Measurements from ENCODE around the gene KIF9. TPM values are rescaled to one million over a fixed set of nuclear protein-coding genes. Genes with fewer than 3 reads are reported as not detected.
"Not testable (repeated sequence)": the region's sequence is repeated elsewhere in the genome, so short reads cannot be mapped to it uniquely, and the experiment has no call there.

Gene KIF9
- total and polyA plus RNA-seq, 11 donors, result 5.2 to 19.2 (median 8.7) TPM

DNA sequence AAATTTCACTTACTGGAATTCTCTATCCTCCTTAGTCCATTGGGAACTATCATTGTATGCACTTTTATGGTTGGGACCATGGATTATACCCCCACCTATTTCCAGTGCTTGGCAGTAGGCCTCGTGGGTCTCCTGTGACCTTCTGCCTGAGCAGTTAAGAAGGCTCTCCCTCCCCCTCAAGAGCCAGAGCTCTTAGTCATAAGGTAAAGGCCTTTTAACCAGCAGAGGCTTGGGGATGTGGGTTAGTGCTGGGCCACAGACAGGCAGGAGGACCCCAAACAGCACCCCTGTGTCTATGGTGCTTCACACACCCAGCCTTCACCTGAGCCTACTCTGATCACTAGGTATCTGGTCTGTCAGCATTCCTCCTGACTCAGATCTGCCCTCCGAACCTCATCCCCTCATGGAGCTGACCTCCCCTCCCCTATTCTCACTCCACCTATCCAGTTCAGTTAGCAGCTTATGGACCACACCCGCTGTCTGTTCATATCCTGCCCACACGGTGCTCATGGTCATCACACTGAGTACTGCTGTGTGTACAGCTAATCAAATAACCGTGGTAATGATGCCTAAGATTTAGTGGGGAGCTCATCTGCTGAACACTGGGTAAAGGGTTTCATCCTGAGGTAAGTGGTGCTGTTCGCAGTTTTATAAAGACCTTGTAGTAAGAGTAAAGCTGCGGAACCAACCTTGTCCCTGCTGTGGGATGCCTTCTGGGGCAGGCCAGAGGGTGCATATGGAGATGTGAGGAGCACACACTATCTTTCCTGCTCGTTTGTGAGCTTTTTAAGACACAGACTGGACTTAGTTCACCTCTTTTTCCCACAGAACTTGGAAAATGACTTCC lies 41.1 kb upstream of the KIF9 start:
- WGBS, 4 donors, result 73 to 83% (median 79%) methylated on average over 8 of the region's 8 CpGs
- TF ChIP-seq, protein P1, sequence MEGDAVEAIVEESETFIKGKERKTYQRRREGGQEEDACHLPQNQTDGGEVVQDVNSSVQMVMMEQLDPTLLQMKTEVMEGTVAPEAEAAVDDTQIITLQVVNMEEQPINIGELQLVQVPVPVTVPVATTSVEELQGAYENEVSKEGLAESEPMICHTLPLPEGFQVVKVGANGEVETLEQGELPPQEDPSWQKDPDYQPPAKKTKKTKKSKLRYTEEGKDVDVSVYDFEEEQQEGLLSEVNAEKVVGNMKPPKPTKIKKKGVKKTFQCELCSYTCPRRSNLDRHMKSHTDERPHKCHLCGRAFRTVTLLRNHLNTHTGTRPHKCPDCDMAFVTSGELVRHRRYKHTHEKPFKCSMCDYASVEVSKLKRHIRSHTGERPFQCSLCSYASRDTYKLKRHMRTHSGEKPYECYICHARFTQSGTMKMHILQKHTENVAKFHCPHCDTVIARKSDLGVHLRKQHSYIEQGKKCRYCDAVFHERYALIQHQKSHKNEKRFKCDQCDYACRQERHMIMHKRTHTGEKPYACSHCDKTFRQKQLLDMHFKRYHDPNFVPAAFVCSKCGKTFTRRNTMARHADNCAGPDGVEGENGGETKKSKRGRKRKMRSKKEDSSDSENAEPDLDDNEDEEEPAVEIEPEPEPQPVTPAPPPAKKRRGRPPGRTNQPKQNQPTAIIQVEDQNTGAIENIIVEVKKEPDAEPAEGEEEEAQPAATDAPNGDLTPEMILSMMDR (IDR thresholded peaks at IDR 0.05), result no peak
- no peak for TF ChIP-seq POLR2A (IDR thresholded peaks at IDR 0.05)
- intact Hi-C loops (cut with DNase I), result loop anchor here in 8 of 10 donors (1.0 to 10.0 kb wide), 11 partner anchors 41 to 619 kb away; partner anchors contain the start of genes KIF9 (in 1 of the 8), KLHL18 (in 1 of the 8), MYL3 (in 1 of the 8) and TMIE (in 1 of the 8)
- H3K27ac ChIP-seq, result no peak overlapping the region
- no peaks in the 10 kb centered on the region for H3K9me3 ChIP-seq
- DNase-seq (no peak), ATAC-seq (peak in 3 of 4 donors; percentile 13 to 28 (median 15))
- no peak overlapping the region for H3K4me3 ChIP-seq
- no peaks in the 10 kb centered on the region for H3K27me3 ChIP-seq
- peaks cover 0 to 15% (median 6%) of the 10 kb centered on the region in 12 donors for H3K4me1 ChIP-seq
- H3K36me3 ChIP-seq, result peaks cover 0 to 92% (median 87%) of the 10 kb centered on the region in 9 donors

DNA sequence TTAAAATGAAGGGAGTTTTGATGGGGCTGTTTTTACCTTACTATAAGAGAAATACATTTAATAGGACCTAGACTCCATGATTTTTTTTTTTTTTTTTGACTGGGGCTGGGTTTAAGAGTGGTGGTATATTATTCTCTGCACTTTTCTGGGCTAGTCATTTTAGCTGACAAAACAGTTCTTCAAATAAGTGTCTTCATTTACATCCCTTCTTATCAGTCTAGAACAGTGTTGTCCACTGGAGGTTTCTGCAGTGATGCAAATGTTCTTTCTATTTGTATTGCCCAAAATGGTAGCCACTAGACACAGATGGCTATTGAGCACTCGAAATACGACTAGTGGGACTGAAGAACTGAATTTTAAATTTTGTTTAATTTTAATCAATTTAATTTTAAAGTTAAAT lies 37.4 kb upstream of the KIF9 start:
- intact Hi-C loops (cut with DNase I), result loop anchor here in 7 of 10 donors (5.0 to 10.0 kb wide), 8 partner anchors 38 to 615 kb away; partner anchors contain the start of genes KIF9 (in 5 of the 7), KLHL18 (in 5 of the 7), MYL3 (in 1 of the 7) and TMIE (in 1 of the 7)
- no peak for TF ChIP-seq POLR2A (IDR thresholded peaks at IDR 0.05)
- TF ChIP-seq, protein P1 (IDR thresholded peaks at IDR 0.05), result no peak
- no peaks in the 10 kb centered on the region for H3K27me3 ChIP-seq
- peaks cover 0 to 56% (median 50%) of the 10 kb centered on the region in 9 donors for H3K36me3 ChIP-seq
- no peaks in the 10 kb centered on the region for H3K9me3 ChIP-seq
- ATAC-seq (no peak), DNase-seq (no peak)
- H3K4me3 ChIP-seq, result no peak overlapping the region
- peaks cover 0 to 25% (median 19%) of the 10 kb centered on the region in 12 donors for H3K4me1 ChIP-seq
- no peak overlapping the region for H3K27ac ChIP-seq
- 48 to 50% (median 50%) methylated on average over 2 of the region's 2 CpGs for WGBS, 4 donors

DNA sequence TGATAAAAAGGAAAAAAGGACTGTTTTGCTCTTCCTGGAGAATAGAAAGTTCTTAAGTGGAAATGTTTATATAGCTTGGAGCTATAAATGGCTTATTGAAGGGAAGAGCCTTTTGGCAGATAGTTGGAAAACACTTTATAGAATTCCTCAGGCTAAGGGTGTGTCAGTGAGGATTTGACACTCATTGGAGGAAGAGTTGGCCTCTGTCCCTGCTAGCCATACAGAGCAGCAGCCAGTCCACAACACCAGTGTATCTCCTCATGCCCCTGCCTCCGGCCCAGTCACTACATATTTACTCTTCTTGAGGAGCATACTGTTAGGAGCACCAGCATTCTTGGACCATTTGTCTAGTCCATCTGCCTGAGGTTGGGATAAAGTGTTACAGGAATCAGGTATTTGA lies 36.3 kb upstream of the KIF9 start:
- WGBS, 4 donors, result 21 to 50% (median 47%) methylated on average over 1 of the region's 1 CpG
- ATAC-seq (peak in 2 of 4 donors; percentile 40 to 50), DNase-seq (no peak)
- H3K27me3 ChIP-seq, result no peaks in the 10 kb centered on the region
- TF ChIP-seq POLR2A (IDR thresholded peaks at IDR 0.05), result no peak
- TF ChIP-seq, protein P1 (IDR thresholded peaks at IDR 0.05), result no peak
- peaks cover 0 to 49% (median 43%) of the 10 kb centered on the region in 9 donors for H3K36me3 ChIP-seq
- no peaks in the 10 kb centered on the region for H3K9me3 ChIP-seq
- peaks cover 0 to 34% (median 28%) of the 10 kb centered on the region in 12 donors for H3K4me1 ChIP-seq
- H3K4me3 ChIP-seq, result no peak overlapping the region
- peak overlapping the region in 1 of 12 donors; percentile 11 for H3K27ac ChIP-seq
- intact Hi-C loops (cut with DNase I), result loop anchor here in 5 of 10 donors (5.0 to 10.0 kb wide), 2 partner anchors 37 to 234 kb away; partner anchors contain the start of genes KIF9 (in 4 of the 5) and KLHL18 (in 4 of the 5)

DNA sequence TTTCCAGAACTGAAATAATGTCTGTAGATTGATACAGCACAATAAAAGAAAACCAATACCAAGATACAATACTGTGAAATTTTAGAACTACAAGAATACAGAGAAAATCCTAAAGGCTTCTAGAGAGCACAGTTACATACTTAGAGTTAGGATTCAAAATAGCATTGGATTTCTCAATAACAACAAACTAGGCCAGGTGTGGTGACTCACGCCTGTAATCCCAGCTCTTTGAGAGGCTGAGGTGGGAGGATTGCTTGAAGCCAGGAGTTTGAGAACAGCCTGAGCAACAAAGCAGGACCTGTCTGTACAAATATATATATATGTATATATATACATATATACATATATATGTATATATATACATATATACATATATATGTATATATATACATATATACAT lies 33.6 kb upstream of the KIF9 start:
- intact Hi-C loops (cut with DNase I), result loop anchor here in 5 of 10 donors (5.0 to 10.0 kb wide), 2 partner anchors 34 to 231 kb away; partner anchors contain the start of genes KIF9 (in 4 of the 5) and KLHL18 (in 4 of the 5)
- not testable (repeated sequence) for H3K27ac ChIP-seq, H3K4me3 ChIP-seq, H3K27me3 ChIP-seq, ATAC-seq, DNase-seq, H3K9me3 ChIP-seq
- Histone ChIP-seq H3K4me1 (peaks cover 0 to 48% (median 30%) of the 10 kb centered on the region in 12 donors), H3K36me3 (peaks cover 0 to 22% (median 17%) of the 10 kb centered on the region in 9 donors)
- WGBS, 4 donors, result 86 to 98% (median 94%) methylated on average over 1 of the region's 1 CpG
